GM20000 (cell line): ENCODE measurements around the gene GLIPR1L1.

Experiments
- DNase-seq: peaks from one replicate; pipeline ENCODE4 v3.0.0; 2012; ENCODE audit warnings: low spot score
- CTCF ChIP-seq: IDR thresholded peaks from 2 replicates; pipeline ENCODE4 v1.5.1; 2012; ENCODE audit warnings: mild to moderate bottlenecking, control low read depth; ENCODE audit errors: extremely low read depth, missing control alignments

Gene GLIPR1L1

GRCh38 chr12:75414671-75415070 is 80.2 kb downstream of the GLIPR1L1 start:
- TF ChIP-seq CTCF, result no peak
- no peak for DNase-seq

GRCh38 chr12:75419841-75420240 is 85.4 kb downstream of the GLIPR1L1 start:
- TF ChIP-seq CTCF, result no peak

More at GRCh38 chr12:75419841-75420240, 85.4 kb downstream of the GLIPR1L1 start:
- DNase-seq, result no peak
